ENCODE data around the gene SLC37A2. TPM values are rescaled to one million over a fixed set of nuclear protein-coding genes. Genes with fewer than 3 reads are reported as not detected.
A peak's percentile ranks its signal among the peaks of the same experiment; 100 is the strongest.

The SLC37A2 gene
- total RNA-seq, 1 donor from 2014 or later: 3.3 TPM

GRCh38 chr11:125070699-125071254 is 7.7 kb downstream of the SLC37A2 start:
- Histone ChIP-seq H3K4me2 (no peak overlapping the region), H2AFZ (replicated peaks) (no peak overlapping the region), H3K9me3 (ENCODE audit: low read depth) (no peaks in the 10 kb centered on the region), H3K4me3 (no peak overlapping the region), H3K36me3 (no peaks in the 10 kb centered on the region), H3K27ac (no peak overlapping the region), H3F3A (ENCODE audit: low read depth) (no peaks in the 10 kb centered on the region), H3K9ac (no peak overlapping the region), H3K27me3 (peaks cover 10% of the 10 kb centered on the region), H3K4me1 (peaks cover 7% of the 10 kb centered on the region), H4K20me1 (ENCODE audit: low read depth) (no peaks in the 10 kb centered on the region), H3K79me2 (ENCODE audit: low read depth) (no peaks in the 10 kb centered on the region)
- DNase-seq (ENCODE audit: low spot score): no peak
- TF ChIP-seq EZH2 (IDR thresholded peaks at IDR 0.05) (no peak), EZH2phosphoT487 (IDR thresholded peaks at IDR 0.05) (no peak), CTCF (IDR thresholded peaks at IDR 0.05) (no peak)
- Mint-ChIP-seq H3K27ac (no peak overlapping the region), H3K4me1 (peaks cover 23% of the 10 kb centered on the region), H3K36me3 (no peaks in the 10 kb centered on the region), H3K9me3 (no peaks in the 10 kb centered on the region), H3K4me3 (no peak overlapping the region), H3K27me3 (ENCODE audit: insufficient read depth, low read depth) (peaks cover 6% of the 10 kb centered on the region)

GRCh38 chr11:125071435-125071834 is 8.3 kb downstream of the SLC37A2 start:
- H4K20me1 ChIP-seq (ENCODE audit: low read depth): no peaks in the 10 kb centered on the region
- no peaks in the 10 kb centered on the region for H3K79me2 ChIP-seq (ENCODE audit: low read depth)
- Mint-ChIP-seq H3K27me3 (ENCODE audit: insufficient read depth, low read depth) (peaks cover 6% of the 10 kb centered on the region), H3K4me1 (peaks cover 23% of the 10 kb centered on the region), H3K9me3 (no peaks in the 10 kb centered on the region), H3K36me3 (no peaks in the 10 kb centered on the region), H3K27ac (peak overlapping the region; percentile 24), H3K4me3 (no peak overlapping the region)
- peaks cover 7% of the 10 kb centered on the region for H3K4me1 ChIP-seq
- no peak for DNase-seq (ENCODE audit: low spot score)
- H3K4me2 ChIP-seq: no peak overlapping the region
- peak overlapping the region; percentile 17 for H2AFZ ChIP-seq (replicated peaks)
- TF ChIP-seq EZH2 (IDR thresholded peaks at IDR 0.05): no peak
- TF ChIP-seq CTCF (IDR thresholded peaks at IDR 0.05): no peak
- TF ChIP-seq EZH2phosphoT487 (IDR thresholded peaks at IDR 0.05): no peak
- H3K36me3 ChIP-seq: no peaks in the 10 kb centered on the region
- H3K9ac ChIP-seq: no peak overlapping the region
- no peaks in the 10 kb centered on the region for H3F3A ChIP-seq (ENCODE audit: low read depth)
- H3K27me3 ChIP-seq: peaks cover 3% of the 10 kb centered on the region
- no peaks in the 10 kb centered on the region for H3K9me3 ChIP-seq (ENCODE audit: low read depth)
- H3K4me3 ChIP-seq: no peak overlapping the region
- no peak overlapping the region for H3K27ac ChIP-seq

GRCh38 chr11:125071846-125072217 is 8.7 kb downstream of the SLC37A2 start:
- Histone ChIP-seq H3K4me1 (peaks cover 7% of the 10 kb centered on the region), H3K4me2 (no peak overlapping the region), H3K79me2 (ENCODE audit: low read depth) (no peaks in the 10 kb centered on the region), H3K9ac (no peak overlapping the region), H3K27ac (no peak overlapping the region), H4K20me1 (ENCODE audit: low read depth) (no peaks in the 10 kb centered on the region), H3K27me3 (no peaks in the 10 kb centered on the region), H3K36me3 (no peaks in the 10 kb centered on the region), H2AFZ (replicated peaks) (no peak overlapping the region), H3K9me3 (ENCODE audit: low read depth) (no peaks in the 10 kb centered on the region), H3K4me3 (no peak overlapping the region), H3F3A (ENCODE audit: low read depth) (no peaks in the 10 kb centered on the region)
- H3K4me3 Mint-ChIP-seq: no peak overlapping the region
- H3K9me3 Mint-ChIP-seq: no peaks in the 10 kb centered on the region
- peaks cover 23% of the 10 kb centered on the region for H3K4me1 Mint-ChIP-seq
- H3K27ac Mint-ChIP-seq: no peak overlapping the region
- H3K27me3 Mint-ChIP-seq (ENCODE audit: insufficient read depth, low read depth): peaks cover 6% of the 10 kb centered on the region
- no peak for DNase-seq (ENCODE audit: low spot score)
- H3K36me3 Mint-ChIP-seq: no peaks in the 10 kb centered on the region
- no peak for TF ChIP-seq CTCF (IDR thresholded peaks at IDR 0.05)
- no peak for TF ChIP-seq EZH2 (IDR thresholded peaks at IDR 0.05)
- no peak for TF ChIP-seq EZH2phosphoT487 (IDR thresholded peaks at IDR 0.05)
